Erythroblast (primary cell): ENCODE results near the gene RAB3GAP1.

Source experiments
- DNase-seq, 2 experiments: peaks; one replicate each; lab custom pipeline; 2025; lab: John Stamatoyannopoulos, UW
- GATA1 ChIP-seq: IDR thresholded peaks from 2 replicates; pipeline ENCODE4 v1.6.1; 2011; ENCODE audit warnings: low read depth, mild to moderate bottlenecking, control low read depth, low read length, moderate library complexity
- POLR2A ChIP-seq: IDR thresholded peaks from 2 replicates; pipeline ENCODE4 v1.6.1; 2011; ENCODE audit warnings: mild to moderate bottlenecking, low read length

RAB3GAP1 gene

DNA sequence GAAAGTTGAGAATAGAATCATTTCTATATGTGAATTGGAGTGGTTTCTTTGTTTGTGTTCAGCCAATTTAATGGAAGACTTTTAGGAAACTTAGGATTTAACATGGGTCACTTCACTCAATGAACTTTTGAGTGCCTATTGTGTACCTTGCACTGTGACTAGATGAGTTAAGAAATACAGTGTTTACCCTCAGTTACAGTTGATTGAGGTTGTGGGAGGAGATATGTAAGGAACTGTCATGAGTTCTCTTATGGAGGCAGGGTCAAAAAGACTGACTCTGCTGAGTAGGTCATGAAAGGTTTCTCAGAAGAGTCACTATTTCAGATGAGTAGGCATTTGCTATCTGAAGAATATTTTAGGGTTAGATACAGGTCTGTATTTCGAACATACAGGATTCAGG lies 98.6 kb downstream of the RAB3GAP1 start:
- no peak for DNase-seq
- TF ChIP-seq GATA1 = no peak
- TF ChIP-seq POLR2A = no peak

DNA sequence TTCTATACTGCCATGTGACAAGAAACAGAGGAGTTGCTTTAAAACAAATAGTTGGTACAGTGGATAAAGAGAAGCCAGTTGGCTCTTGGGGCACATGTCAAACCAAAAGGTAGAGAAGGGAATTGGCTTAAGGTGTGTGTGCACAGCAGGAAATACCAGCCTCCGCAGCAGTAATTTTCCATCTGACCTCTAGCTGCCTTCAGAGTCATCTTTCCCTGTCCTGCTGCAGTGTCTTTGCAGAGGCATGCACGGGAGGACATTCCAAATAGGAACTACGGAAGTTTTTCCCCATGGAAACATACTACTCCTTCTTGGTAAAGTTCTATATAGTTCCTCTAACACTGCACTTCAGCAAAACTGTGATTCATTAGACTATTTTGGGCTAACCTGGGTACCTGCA lies 99.5 kb downstream of the RAB3GAP1 start:
- no peak for DNase-seq
- no peak for TF ChIP-seq GATA1
- TF ChIP-seq POLR2A = no peak

DNA sequence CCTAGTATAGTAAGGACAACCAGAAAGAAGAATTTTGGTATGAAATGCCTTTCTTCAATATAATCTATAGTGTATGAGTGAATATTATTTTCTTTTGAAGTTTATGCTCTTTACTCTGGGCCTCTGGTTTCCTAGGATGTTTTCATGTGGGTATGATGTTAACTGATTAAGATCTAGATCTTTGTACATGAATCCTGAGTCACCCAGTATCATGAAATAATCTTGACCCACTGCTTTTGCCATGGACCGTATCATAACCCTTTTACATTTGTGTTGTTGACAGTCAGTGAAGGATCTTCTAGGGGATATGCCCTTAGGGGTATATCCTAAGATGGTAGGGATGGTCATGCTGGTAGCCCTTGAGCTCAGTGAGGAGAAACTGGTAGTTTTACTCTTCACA lies 100.3 kb downstream of the RAB3GAP1 start:
- TF ChIP-seq POLR2A = no peak
- no peak for TF ChIP-seq GATA1
- DNase-seq = no peak

DNA sequence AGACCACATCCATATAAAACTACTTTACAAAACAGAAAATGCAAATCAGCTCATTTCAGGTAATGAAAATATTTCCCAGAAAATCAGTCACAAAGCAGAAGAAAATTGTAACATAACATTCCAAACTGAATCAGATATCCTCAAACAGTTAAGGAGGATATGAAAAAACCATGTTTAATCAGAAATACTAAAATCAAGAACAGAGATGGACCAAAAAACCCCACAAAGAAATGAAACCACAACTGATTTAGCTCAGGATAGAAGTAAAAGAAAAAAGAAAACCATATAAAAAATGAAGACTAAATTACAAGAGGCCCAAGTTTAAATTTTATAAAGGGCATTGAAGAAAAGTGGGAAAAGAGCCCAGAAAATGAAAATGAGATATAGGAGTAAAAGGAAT lies 102.9 kb downstream of the RAB3GAP1 start:
- TF ChIP-seq GATA1 (no peak), POLR2A (no peak)
- DNase-seq = no peak

DNA sequence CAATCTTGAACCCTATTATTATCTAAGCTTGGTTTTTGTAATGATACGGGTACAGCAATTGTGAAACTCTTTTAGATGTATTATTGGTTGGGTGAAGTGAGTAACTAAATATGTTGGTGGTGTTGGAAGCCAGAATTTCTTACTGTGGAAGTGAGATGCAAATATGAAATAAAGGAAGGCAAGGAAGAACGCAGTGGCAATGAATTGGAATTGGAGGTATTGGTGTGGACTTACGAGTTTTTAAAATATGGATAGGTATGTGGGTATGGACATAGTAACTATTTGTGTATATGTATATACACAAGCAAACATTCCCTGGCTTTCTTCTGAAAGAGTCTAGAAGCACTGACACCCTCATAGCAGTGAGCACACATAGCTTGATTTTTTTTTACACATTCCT lies 105.8 kb downstream of the RAB3GAP1 start:
- no peak for TF ChIP-seq GATA1
- no peak for TF ChIP-seq POLR2A
- no peak for DNase-seq

DNA sequence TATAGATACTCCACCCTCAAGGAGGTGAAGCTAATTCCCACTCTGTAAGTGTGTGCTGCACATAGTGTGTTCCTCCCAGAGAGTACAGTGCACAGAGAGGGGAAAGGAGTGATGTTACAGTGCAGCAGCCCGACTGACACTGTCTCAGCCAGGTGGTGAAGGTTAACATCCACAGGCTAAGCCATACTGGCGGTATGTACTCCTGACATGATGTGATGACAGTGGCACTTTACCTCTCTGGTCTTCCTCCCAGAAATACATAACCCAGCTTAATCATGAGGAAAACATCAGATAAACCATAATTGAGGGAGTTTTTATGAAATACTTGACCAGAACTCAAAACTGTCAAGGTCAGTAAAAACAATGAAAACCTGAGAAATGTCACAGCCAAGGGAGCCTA lies 107.1 kb downstream of the RAB3GAP1 start:
- no peak for DNase-seq

DNA sequence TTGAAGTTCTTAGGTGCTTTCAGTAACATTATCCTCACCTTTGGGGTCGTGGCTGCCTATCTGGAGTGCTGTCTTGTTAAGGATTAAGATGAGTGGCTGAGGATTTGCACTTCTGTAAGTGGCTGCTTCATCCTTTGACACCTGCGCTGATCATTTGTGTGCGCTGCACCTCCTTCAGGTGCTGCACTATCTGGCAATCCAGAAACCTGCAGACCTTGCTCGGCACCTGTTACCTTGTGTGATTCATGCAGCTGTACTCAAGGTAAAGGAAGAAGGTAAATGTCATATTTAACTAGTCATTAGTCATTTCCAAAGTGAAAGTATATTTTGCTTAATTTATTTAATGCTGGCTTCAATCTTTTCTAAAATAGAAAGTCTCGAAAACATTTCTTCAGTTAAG lies 110.3 kb downstream of the RAB3GAP1 start:
- no peak for TF ChIP-seq GATA1
- no peak for TF ChIP-seq POLR2A
- DNase-seq = no peak

More for the DNA sequence above, 107.1 kb downstream of the RAB3GAP1 start:
- TF ChIP-seq POLR2A = no peak
- TF ChIP-seq GATA1 = no peak

DNA sequence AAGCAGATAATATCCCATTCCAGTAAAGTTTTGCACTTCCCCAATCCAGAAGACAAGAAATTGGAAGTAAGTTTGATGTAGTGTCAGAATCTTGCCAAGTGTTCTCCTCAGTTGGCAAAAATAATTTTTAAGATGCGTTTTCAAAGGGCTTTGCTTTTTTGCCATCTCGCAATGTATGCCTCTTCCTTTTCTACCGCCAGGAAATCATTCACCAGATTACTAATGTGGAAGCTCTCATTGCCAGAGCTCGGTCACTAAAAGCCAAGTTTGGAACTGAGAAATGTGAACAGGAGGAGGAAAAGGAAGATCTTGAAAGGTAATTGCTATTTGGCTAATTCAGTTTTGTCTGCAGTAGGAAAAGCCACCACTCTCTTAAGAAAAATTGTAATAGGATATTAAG lies 110.7 kb downstream of the RAB3GAP1 start:
- DNase-seq = no peak

DNA sequence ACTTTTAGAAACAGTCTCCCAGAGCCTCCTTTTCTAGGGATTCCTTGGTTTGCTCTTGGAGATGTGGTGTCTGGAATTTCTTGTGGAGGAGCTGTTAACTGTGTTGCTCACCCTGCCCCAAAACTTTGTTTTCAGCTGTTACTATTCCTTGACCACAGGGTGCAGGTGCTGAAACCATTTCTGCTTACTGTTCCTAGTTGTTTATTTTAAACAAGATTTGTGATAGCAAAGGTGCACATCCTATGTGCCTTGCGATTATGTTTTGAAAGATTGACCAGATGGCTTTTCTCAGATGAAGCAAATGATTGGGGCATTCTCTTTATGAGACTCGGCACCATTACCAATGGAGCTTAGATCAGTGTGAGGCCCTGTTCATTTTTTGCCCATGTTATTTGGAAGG lies 111.2 kb downstream of the RAB3GAP1 start:
- DNase-seq = no peak
- TF ChIP-seq POLR2A (no peak), GATA1 (no peak)

More for the DNA sequence above, 110.7 kb downstream of the RAB3GAP1 start:
- TF ChIP-seq POLR2A = no peak
- no peak for TF ChIP-seq GATA1

DNA sequence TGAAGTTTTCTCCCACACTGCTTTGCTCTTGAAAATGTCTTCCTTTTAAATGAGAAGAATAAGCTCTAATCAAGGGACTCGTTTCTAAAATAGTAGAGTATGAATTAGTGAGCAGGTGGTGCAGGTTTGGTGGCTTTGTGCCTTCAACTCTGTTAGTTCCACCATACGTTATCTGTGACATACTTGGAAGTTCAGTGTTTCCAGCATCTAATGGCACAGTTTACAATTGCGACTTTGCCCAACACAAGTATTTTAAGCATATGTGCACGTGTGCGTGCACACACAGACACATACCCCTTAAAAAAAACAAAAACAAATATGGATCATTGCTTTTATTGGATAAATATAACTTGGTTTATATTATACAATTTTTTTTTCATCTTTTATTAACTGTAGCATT lies 111.8 kb downstream of the RAB3GAP1 start:
- no peak for TF ChIP-seq POLR2A
- TF ChIP-seq GATA1 = no peak

DNA sequence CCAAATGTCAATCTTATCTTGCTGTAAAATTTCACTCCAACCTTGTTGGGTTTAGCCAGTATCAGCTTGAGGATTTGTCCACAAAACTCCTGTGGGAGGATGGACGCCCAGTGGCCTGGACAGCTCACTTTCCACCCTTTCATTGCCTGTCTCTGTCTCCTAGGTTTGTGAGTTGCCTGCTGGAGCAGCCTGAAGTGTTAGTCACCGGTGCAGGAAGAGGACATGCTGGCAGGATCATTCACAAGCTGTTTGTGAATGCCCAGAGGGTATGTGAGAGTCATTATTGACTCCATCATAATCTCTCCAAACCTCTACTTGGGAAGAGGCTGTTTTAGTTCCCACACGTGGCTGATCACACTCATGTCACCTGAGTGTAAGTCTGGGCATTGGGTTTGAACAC lies 112.3 kb downstream of the RAB3GAP1 start:
- no peak for TF ChIP-seq GATA1
- TF ChIP-seq POLR2A = no peak
- DNase-seq = no peak

More for the DNA sequence above, 111.8 kb downstream of the RAB3GAP1 start:
- DNase-seq = no peak

DNA sequence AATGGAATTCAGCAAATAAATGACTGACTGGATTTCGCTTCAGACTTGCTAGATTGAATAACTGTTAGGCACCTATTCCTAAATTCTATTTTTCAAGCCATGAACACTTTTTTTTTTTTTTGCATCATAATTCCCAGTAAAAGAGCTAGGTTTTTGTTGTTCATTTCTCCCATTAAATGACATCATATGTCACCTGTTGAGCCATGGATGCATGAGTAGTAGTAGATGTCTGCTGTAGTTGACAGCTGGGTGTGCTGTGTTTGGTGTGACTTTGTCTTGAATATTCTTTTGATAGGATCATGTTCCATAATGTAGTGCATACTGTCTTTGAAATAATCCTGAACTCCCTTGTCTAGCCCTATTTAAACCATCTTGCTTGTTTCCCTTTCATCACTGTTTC lies 115.2 kb downstream of the RAB3GAP1 start:
- TF ChIP-seq POLR2A (no peak), GATA1 (no peak)
- no peak for DNase-seq

DNA sequence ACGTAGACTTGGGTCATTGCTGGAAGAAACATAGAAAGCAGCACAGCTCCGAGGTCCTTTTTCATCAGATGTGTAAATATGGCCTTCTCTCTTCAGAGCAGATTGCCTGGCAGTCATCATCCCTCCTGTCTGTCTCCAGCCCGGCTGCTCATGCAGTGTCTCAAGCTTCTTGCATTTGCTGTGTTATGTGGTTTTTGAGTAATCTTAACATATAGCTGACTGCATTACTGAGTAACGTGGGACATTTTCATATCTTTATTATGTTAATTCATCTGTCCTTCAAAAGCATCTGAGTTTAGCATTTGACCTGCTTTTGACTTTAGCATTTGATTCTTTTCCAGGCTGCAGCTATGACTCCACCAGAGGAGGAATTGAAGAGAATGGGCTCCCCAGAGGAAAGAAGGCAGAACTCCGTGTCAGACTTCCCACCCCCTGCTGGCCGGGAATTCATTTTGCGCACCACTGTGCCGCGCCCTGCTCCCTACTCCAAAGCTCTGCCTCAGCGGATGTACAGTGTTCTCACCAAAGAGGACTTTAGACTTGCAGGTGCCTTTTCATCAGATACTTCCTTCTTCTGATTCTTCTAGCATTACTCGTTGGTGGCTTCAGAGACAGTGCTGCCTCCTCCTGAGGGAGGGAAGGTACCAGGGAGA lies 116.2 kb downstream of the RAB3GAP1 start:
- DNase-seq = no peak
- TF ChIP-seq POLR2A (no peak), GATA1 (no peak)

DNA sequence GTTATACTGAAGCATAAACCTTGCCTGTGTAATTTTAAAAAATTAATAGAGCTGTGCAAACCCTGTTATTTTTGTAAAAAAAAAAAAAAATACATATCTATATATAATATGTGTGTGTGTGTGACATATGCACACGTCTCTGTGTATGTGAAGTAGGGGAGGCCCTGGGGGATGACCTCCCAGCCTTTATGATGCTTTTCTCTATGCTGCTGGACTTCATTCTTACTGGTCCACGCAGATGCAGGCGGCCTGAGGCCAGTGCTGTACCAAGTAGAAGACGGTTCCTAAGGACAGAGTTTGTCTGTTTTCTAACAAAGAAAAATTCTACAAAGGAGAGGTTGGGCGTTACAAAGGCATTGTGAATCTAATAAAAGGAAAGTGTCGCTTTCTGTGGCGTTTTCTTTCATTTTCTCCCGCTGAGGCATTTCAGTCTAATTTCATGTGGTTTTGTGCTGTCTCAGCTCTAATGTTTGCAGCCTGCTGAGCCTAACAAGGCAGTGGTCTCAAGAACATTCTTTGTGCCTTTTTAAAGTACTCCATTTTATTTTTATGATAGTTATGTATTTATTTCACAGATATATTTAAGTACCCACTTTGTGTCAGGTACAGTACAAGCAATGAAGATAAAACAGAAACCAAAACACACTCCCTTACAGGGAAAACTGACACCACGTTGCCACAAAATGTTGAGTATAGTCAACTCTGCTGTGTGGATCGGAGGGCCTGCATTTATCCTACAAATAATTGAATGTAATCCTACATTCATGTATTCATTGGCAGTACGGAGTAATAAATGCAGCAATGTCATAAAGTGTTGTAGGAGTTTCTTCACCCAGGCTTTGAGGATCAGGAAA lies 118.0 kb downstream of the RAB3GAP1 start:
- DNase-seq = no peak
- no peak for TF ChIP-seq POLR2A
- no peak for TF ChIP-seq GATA1
